ENCODE data around the gene ENOX1. TPM values are rescaled to one million over a fixed set of nuclear protein-coding genes. Genes with fewer than 3 reads are reported as not detected.
"Not testable (repeated sequence)": the region's sequence is repeated elsewhere in the genome, so short reads cannot be mapped to it uniquely, and the experiment has no call there.

ENOX1 gene
- total RNA-seq, 2 experiments from 2014 or later: 0.10 TPM; not detected in 1

- ChIA-PET POLR2A (no interaction called here), CTCF (no interaction called here)
Measured at GRCh38 chr13:43200736-43201135, 586.0 kb downstream of the ENOX1 start.

GRCh38 chr13:43200307-43200706 is 586.5 kb downstream of the ENOX1 start:
- CTCF ChIA-PET: no interaction called here
- POLR2A ChIA-PET: no interaction called here

- ChIA-PET CTCF (no interaction called here), POLR2A (no interaction called here)
Measured at GRCh38 chr13:43196750-43197370, 589.9 kb downstream of the ENOX1 start.

- ChIA-PET POLR2A (no interaction called here), CTCF (no interaction called here)
Measured at GRCh38 chr13:43196086-43196621, 590.6 kb downstream of the ENOX1 start.

GRCh38 chr13:43195551-43195950 is 591.2 kb downstream of the ENOX1 start:
- CTCF ChIA-PET: no interaction called here
- POLR2A ChIA-PET: no interaction called here

GRCh38 chr13:43195112-43195511 is 591.7 kb downstream of the ENOX1 start:
- ChIA-PET POLR2A (no interaction called here), CTCF (no interaction called here)

GRCh38 chr13:43193789-43194420 is 592.9 kb downstream of the ENOX1 start:
- CTCF ChIA-PET: no interaction called here
- POLR2A ChIA-PET: no interaction called here

GRCh38 chr13:43191546-43191945 is 595.2 kb downstream of the ENOX1 start:
- ChIA-PET POLR2A (interaction anchor here (0.6 kb wide), 1 partner anchor 355 kb away, joined by 6 read pairs; no protein-coding TSS in a partner anchor), CTCF (no interaction called here)

GRCh38 chr13:43185226-43185625 is 601.5 kb downstream of the ENOX1 start:
- ChIA-PET POLR2A (no interaction called here), CTCF (no interaction called here)

GRCh38 chr13:43180837-43181236 is 605.9 kb downstream of the ENOX1 start:
- POLR2A ChIA-PET: no interaction called here
- CTCF ChIA-PET: no interaction called here

- CTCF ChIA-PET: no interaction called here
- POLR2A ChIA-PET: no interaction called here
Measured at GRCh38 chr13:43180036-43180660, 606.6 kb downstream of the ENOX1 start.

- POLR2A ChIA-PET: no interaction called here
- CTCF ChIA-PET: no interaction called here
Measured at GRCh38 chr13:43171489-43171888, 615.3 kb downstream of the ENOX1 start.

GRCh38 chr13:43170506-43170905 is 616.3 kb downstream of the ENOX1 start:
- ChIA-PET POLR2A (no interaction called here), CTCF (no interaction called here)

- POLR2A ChIA-PET, CTCF ChIA-PET: not testable (repeated sequence)
Measured at GRCh38 chr13:43168434-43168833, 618.3 kb downstream of the ENOX1 start.

GRCh38 chr13:43167731-43168130 is 619.0 kb downstream of the ENOX1 start:
- CTCF ChIA-PET: no interaction called here
- POLR2A ChIA-PET: no interaction called here

- ChIA-PET POLR2A (no interaction called here), CTCF (no interaction called here)
Measured at GRCh38 chr13:43166644-43167457, 619.9 kb downstream of the ENOX1 start.

Other genes with a start within 250 kb of the ENOX1 start
- 1 to 10 TPM; 2.1 to 2.3 TPM for gene CCDC122, start 92.8 kb upstream of the ENOX1 start, total RNA-seq
- 1 to 10 TPM; 3.7 to 3.8 TPM for gene LACC1, start 92.9 kb upstream of the ENOX1 start, total RNA-seq

Measured in activated CD8-positive, alpha-beta memory T cell treated with anti-CD3 and anti-CD28 coated beads for 36 hours (primary cell).